IPS DF 4.7 (cell line): ENCODE results near the gene CRB2.

Source experiments
- DNase-seq: peaks from one replicate; pipeline ENCODE4 v3.0.0-alpha.2; 2013; ENCODE audit warnings: low spot score; ENCODE audit errors: extremely low read depth

CRB2 gene

DNA sequence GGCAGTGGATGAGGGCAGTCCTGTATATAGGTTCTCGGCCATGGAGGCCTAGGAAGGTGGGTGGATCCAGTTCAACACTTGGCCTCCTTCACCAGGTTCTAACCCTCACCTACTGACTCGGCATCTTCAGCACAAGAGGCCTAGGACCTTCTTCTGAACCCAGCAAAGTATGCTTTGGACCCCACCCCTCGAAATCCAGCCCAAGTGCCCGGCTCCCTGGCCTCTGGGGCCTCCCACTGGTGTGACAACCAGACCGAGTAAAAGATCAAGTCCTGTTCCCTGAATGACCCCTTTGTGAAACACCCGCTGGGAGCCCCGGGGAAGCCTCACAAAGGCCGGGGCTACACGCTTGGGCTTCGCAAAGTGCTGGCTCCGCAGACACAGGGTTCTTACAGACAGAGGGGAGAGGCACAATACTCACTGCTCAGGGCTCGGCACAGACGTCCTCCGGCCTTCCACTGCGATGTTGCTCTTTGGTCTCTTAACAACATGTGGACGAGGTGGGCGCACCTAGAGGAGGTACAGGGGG is 47.0 kb downstream of the CRB2 start:
- DNase-seq = no peak

DNA sequence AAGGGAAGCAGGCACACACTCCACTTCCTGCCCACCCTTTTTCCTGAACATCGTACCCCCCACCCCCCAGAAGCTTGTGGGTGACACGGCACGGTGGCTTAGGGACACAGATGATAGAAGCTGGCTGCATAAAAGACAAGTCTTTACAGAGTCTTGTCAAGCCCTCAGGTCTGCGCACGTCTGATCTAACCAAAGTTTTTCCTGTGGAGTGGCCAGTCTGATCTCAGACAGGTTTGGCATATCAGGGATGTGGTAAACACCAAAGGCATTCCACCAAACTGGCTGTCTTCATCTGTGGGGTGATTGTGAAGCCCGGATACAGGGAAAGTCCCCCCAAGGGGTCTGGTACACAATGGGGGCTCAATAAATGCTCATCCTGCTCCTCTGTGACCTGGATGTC is 50.0 kb downstream of the CRB2 start:
- no peak for DNase-seq

DNA sequence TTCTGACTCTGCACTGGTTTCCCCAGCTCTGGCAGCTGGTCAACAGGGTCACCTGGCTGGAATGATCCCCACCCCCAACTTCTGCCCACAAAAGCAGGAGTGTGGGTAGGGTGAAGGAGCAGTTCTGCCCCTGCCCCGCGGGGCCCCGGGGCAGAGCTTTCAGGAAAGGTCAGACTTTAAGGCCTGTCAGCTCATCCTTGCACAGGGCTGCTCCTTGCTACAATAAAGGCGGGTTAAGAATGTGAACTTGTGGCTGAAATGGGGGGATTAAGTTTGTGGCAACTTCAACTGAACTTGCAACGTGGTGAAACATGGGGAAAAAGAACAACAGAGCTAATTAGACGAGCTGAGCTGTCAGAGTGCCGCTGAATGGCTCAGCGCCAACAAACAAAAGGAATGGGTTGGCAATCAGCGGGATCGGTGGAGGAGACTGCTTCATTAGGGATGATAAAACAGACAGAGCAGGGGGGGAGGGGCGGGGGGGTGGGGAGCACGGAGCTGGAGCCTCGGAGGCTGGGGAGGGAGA is 50.8 kb downstream of the CRB2 start:
- no peak for DNase-seq

DNA sequence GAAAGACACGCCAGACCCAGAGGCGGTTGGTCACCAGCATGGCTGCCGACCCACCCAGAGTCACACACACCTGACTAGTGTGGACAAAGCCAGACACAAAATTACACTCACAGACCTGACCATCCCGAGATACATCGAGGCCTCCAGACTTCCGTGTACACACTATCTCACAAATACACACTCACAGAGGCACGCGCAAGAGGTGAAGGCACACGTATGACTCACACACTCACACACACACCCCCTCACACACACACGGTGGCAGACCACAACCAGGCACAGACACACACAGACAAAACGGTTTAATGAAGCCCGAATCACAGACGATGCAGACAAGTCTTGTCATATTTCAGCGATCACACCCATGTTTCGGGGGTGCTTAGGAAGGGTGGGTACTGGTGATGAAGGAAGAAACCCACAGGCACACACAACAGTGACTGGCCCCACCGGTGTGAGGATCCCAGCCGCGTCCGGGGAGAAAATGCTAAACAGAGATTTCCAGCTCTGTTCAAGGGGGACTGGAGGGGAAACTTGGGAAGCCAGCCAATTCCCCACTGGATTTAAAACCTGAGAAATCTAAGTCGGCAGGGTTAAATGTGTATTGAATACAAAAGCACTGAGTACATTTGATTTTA is 51.3 kb downstream of the CRB2 start:
- DNase-seq = no peak

DNA sequence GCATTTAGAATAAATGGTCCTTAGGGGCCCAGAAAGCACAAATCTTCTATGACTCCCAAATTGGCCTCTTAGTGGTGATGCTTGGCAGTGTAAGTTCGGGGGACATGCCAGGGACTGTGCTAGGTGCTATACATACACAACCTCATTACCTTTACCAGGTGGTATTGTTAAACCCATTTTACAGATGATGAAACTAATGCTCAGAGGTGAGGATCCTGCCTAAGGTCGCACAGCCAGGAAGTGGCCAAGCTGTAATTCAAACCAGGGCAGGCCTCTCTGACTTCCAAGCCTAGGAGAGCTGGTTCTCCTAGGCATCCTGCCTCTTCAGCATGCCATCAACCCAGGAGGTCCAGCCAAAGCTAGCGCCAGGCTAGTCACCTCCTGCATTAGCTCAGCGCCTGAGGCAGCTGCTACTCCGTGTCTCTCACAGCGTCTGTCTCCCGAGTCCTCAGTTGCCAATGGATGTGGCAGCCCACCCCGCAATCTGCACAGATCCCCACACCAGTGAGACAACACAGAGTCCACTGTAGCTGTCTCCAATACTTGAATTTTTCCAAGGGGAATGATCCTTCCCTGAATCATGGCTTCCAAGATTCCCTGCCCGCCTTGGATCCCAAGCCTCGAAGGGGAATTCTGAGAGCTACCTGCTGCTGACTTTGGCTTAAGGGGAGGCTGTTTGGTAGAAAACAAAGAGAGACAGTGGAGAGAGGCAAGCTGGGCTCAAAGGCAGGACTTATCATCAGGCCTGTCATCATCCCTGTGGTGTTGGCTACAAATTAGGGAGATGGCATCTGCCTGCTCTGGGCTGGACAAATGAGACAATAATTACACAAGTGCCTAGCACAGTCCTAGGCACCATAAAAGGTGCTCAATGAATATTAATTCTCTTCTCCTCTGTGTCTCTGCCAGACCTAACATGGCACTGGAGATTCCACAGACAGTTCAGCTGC is 52.6 kb downstream of the CRB2 start:
- DNase-seq = no peak

DNA sequence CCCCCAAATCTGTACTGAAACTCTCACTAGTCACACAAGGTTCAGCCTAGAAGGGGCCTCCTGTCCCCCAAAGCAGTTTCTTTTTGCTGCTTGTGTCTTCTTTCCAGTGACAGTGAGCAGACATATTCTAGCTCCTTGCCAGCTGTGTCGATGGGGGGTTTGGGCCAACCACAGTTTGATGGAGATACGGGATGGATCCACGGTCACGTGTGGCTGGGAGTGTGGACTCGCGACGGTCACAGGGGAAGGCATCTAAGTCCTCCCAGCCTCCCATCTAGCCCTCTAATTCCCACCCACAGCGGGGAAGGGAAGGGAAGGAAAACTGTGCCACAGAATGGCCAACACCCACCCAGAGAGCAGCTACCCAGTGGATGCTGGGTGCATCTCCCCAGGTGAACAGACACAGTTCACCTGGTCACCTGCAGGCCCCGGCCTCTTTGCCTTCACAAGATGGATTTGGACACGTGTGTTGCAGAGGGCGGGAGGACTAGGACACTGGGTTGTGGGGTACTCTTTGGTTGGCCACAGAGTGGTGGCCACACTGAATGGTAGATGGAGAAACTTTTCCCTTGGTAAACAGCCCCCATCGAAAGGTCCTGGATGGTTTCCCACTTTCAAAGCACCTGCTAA is 54.4 kb downstream of the CRB2 start:
- no peak for DNase-seq

DNA sequence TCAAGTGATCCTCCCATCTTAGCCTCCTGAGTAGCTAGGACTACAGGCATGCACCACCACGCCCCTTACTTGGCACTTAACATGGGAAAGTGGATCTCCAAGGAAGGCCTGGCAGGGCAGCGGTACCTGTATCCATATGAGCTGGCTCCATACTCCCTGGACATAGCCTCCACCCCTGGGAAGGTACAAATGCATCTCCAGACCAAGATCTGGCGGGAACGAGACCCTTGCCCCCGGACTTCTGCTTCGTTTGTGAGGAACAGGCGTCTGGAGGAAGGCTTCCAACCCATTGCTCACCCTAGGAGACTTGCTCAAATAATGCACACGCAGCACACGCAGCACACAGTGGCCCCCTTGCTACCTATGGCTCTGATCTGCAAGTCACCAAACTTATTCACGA is 55.2 kb downstream of the CRB2 start:
- no peak for DNase-seq

DNA sequence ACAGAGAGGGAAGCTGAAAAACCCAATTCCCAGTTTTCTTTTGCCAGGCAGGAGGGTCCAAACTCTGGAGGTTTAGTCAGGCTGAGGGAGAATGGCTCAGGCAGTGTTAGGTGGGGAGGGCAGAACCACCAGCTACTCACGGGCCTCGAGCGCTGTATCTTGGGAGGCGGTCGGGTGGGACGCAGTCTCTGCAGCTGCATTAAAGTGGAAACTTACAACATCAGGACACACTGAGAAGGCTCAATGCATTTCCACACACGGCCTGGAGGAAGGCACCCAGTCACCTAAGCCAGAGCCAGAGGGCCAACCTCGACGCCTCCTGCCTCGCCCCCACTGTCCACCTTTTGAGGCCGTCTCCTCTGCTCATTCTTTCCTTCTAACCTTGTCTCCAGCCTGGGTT is 55.6 kb downstream of the CRB2 start:
- DNase-seq = no peak

DNA sequence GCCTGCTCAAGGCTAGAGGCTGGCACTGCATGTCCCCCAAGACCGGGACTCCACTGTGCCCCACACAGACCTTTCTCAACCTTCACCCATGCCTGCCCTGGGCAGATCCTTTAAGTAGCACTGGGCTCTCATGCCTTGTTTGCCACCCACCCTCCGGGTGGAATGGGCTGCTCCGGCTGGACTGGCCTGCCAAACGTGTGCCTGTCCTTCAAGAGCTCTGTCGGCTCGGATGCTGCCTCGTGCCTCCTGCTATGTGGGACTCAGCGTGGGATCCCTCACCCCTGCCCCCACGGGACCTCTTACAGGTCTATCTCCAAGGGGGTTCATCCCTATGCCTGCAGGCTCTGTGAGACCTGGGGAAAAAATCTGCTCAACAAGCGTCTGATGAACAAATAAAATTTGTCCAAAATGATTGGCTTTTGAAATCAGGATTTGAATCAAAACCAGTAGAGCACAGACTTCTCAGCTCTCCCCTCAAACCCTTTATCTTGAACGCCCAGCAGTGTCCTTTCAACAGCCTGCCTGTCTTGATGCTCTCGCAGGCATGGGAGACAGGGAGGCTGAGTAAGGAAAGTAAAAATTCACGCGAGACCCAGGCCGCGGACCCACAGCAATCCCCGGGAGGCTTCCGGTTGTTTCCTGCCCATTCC is 56.3 kb downstream of the CRB2 start:
- no peak for DNase-seq

DNA sequence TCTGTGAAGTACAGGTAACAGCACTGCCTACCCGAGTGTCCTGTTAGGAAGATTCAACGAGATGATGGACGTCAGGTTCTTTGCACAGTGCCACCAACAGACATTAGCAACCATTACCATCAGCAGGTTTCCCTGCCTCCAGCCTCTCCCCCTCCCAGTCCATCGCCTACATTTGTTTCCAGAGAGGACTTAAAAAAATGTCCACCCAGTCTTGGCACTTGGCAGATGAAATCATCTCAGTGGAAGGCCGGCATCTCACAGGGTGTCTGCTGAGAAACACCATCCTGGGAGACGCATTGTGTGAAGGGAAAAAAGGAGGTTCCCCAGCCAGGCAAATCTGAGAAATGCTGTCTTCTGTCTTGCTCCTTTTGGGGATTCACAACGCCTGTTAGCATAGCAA is 58.2 kb downstream of the CRB2 start:
- no peak for DNase-seq

DNA sequence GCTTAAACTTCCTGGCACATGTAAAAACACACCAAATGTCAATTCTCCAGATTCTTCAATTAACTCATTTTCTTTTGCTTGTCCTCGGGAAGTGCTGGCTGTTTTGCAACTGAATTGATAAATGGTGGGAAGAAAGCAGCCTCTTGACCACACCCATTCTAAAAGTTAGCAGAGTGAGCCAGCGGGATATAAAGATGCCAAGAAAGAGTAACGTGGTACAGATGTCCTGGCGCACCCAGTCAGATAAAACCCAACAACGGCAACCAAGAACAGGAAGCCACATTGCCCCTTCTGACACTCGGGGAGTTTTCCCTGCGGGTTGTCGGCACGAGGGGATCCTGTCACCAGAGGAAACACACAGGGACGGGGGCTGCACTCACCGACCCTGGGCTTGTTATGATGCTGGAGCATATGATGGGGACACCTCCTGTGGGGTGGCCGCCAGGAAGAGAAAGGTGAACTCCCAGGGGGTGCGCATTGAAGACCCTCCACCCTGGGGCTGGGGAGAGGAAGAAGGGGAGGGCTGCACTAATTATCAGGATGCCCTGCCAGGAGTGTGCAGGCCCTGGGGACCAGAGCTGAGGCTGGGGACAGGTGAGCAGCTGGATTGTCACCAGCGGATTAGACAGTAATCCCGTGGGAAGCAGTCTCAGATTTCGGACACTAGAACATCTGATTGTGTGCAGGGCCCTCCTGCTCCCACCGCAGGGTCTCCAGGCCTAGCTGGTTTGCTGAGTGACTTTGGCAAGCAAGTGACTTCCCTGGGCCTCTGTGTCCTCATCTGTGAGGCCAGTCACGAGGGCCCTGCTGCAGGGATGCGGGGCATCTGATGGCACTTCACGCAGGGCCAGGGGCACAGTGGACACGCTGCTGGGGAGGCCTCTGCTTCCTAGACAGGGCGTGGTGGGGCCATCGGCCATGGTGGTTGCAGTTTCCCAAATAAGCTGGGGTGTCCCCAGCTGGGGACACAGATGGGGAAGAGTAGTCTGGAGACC is 59.2 kb downstream of the CRB2 start:
- no peak for DNase-seq

DNA sequence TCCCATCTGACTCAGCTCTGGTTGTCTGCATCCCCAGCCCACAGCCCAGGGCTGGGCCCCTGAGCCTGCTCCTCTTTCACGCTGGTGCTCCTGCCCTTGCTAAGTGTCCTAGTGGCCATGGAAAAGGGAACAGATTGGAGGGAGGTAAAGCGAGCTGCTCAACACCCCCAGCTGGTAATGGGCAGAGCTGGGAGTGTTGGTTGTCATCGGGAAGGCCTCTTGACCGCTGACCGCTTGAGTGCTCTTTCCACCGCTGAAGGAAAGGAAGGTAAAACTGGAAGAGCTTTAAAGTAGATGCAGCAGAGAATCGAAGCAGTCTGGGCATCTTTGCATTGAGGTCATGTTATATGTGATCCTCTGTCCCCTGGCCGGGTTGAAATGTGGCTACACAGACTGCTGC is 60.2 kb downstream of the CRB2 start:
- DNase-seq = no peak

DNA sequence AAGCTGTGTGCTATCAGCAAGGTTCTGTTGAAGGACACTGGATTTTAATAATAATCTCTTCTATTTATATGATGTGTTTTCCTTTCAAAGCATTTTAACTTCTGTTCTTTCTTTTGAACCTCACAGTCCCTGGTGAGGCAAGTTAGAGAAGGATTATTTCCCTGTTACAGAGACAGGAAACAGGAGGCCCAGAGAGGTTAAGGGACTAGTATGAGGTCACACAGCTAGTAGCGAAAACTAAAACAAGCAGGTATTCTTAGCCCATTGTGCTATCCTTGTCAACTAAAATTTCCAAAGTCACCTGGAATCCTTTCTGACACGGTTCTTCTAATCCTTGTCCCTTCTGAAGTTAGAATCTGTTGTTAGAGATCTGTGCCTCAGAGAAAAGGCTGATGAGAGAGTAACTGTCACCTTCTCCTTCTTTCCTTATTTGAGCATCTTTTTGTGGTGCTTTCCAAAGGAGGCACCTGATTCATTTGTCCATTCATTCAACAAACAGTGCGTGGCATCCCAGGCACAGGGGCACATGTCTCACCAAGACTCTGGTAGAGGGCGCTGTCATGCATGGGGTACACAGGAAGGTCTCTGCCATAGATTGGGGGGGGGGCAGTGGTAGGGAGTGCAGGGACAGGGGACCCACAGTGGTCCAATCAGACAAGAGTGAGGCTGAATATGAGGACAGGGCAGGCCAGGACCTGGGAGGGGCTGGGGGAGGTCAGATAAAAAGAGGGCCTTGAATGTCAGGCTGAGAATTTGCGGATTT is 61.5 kb downstream of the CRB2 start:
- DNase-seq = no peak

DNA sequence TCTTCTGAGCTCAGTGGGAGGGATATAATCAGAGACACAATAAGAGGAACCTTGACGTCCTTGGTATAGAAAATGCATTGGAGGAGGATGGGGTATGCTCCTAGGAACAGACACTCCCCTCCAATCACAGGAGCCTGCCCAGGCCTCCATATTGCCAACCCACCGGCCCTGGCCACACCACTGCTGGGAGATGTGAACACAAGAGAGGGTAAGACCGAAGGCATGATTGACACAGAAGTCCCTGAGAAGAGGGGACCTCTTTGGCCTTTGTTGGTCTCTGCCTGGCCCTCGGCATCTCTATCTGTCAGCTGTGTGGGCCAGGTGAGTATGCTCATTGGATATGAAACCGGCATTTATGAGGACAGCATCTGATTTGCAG is 62.0 kb downstream of the CRB2 start:
- no peak for DNase-seq

DNA sequence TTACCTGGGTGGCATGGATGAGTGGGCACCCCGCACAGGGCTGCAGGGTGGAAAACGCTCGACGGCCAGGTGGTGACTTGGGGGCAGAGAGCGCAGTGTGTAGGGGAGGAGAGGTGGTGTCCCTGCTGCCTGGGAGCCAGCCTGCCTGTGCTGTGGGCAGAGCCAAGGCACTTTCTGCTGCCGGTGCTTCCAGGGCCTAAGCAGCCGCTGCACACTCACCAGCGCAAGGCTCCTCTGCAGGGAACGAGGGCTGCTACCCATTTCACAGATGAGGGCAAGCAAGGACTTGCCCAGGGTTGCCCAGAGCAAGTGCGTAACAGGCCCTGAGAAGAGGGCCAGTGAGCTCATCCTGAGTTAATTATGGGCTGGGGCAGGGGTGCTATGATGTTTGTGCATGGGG is 62.5 kb downstream of the CRB2 start:
- DNase-seq = no peak

DNA sequence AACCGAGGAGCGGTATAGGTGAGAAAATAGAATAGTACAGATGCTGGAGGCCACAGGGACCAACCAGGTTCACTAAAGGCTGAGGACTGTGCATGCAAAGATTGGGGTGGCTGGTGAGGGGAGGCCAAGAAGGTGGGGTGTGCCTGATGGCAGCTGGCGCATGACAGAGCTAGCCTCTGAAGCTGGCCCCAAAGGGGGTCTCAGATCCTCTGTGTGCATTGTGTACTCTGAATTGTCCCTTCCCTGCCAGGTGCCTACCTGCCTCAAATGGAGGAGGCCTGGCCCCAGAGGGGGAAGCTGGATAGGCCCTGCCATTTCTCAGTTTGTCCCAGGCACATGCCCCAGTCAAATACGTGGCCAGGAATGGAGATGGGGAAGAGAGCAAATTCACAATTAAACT is 63.1 kb downstream of the CRB2 start:
- no peak for DNase-seq

DNA sequence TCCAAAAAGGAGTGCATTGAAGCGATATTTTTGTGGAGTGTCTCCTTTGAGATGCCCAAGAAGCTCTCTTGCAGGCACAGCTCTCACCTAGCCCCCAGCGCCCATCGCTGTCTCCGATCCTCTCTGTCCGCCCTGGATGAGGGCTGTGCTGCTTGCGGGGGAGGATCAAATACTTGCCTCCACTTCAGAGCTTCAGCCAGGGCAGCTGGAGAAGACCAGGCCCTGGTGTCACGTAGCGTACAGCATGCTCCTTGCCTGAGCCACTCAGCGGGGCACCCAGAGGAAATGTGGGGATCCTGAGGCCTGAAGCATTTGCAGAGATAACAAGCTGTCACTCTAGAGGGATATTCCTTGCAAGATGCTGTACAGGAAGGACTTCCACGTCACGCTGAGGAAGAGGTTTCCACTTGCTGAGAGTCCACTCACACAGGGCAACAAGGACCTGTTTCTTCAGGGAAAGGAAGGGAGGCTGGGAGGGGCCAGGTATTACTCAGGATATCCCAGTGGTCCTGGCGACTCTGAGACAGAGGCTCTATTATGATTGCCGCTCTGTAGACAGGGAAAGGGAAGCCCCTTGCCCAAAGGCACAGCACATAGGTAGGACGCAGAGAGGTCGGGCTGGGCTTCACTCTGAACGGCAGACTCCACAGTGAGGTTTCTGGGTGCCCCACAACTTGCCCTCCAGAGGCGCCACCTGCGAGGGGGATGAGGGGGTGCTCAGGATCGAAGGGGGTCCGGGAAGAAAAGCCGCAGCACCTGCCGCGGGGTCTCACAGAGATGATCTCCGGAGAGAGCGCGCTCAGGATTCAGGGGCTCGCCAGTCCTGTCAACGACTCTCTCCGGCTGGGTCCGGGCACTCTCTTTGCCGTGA is 64.0 kb downstream of the CRB2 start:
- DNase-seq = no peak

DNA sequence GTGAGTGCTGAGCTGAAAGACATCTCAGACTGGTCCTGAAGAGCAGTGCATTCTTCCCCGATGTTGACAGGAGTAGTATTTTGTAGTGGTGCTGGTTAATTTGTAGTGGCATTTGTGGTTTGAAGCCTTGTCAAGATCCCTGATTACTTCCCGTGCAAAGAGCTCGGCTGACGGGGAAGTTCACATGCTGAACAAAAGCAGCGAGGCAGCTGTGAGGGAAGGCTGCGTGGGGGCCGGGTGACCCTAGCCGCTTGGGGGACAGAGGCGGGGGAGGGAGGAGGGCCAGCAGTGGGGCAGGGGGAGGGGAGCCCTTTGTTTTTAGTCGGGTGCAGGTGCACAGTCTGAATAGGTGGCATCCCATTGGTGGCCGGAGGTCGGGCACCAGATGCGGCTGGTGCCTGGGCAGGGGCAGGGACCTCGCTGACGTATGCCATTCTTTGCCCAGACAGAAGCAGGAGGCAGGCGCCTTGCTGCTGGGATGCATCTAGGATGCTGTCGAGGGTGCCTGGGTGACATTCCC is 64.7 kb downstream of the CRB2 start:
- DNase-seq = no peak
